GM12878 (cell line): Measurements from ENCODE around the gene DZIP1L. TPM values are rescaled to one million over a fixed set of nuclear protein-coding genes. Genes with fewer than 3 reads are reported as not detected.

Experiments used
- ATAC-seq: fragments of 200-7000 bp; cut with Tn5 transposase; 3 replicates; pipeline ENCODE4 v1.9.1; 2020; ENCODE audit warnings: mild to moderate bottlenecking, moderate library complexity
- BruUV-seq: library from RNA; stranded (reverse); fragments of 400-500 nt; replicated peaks from 2 replicates; lab custom pipeline; 2021; lab: Mats Ljungman, UMichigan
- CTCF ChIA-PET: fragments of 300-600 bp; sonication (Branson Sonifier 250); formaldehyde crosslinking; extraction: SDS; loops from one replicate; lab custom pipeline; 2021; ENCODE audit warnings: inconsistent platforms; lab: Yijun Ruan, JAX
- POLR2A ChIA-PET: fragments of 350-600 bp; formaldehyde crosslinking; extraction: SDS; loops from one replicate; lab custom pipeline; 2021; ENCODE audit warnings: inconsistent platforms; lab: Charles Lee
- RAD21 ChIA-PET: fragments of 300-600 bp; sonication (Branson Sonifier 250); formaldehyde crosslinking; loops from one replicate; lab custom pipeline; 2023; ENCODE audit warnings: antibody characterized with exemption; ENCODE audit not compliant: unreplicated experiment; lab: Charles Lee
- SMC1A ChIA-PET: fragments of 300-600 bp; sonication (Branson Sonifier 250); formaldehyde crosslinking; loops from one replicate; lab custom pipeline; 2023; ENCODE audit not compliant: unreplicated experiment, uncharacterized antibody; lab: Charles Lee
- DNase-seq: peaks from one replicate; pipeline ENCODE4 v3.0.0-alpha.2; 2011; ENCODE audit warnings: low read depth, low spot score
- FAIRE-seq: peaks from 3 replicates; lab custom pipeline; 2011; peaks lifted over from hg19 to GRCh38; lab: Jason Lieb, UNC
- H2AFZ ChIP-seq: 2 replicates; pipeline ENCODE4 v1.6.0; 2011; ENCODE audit warnings: low read depth, low read length, control low read depth; ENCODE audit not compliant: control insufficient read depth
- H3K27ac ChIP-seq: 2 replicates; pipeline ENCODE4 v1.5.1; 2011; ENCODE audit warnings: control low read depth; ENCODE audit not compliant: control insufficient read depth, insufficient read depth
- H3K27me3 ChIP-seq, 2 experiments: replicated peaks in 1 of 2; 2 replicates each; pipeline versions ENCODE4 v1.6.0 to v1.6.1; 2011; ENCODE audit warnings: low read length in 1 of 2; ENCODE audit not compliant: control insufficient read depth in 2 of 2, insufficient read depth in 2 of 2
- H3K36me3 ChIP-seq, 2 experiments: 2 replicates each; pipeline ENCODE4 v1.5.1; 2011; ENCODE audit warnings: low read length in 1 of 2; ENCODE audit not compliant: control insufficient read depth in 2 of 2, insufficient read depth in 2 of 2
- H3K4me1 ChIP-seq: 2 replicates; pipeline ENCODE4 v1.6.1; 2011; ENCODE audit warnings: mild to moderate bottlenecking, low read length, moderate library complexity, mixed read lengths; ENCODE audit not compliant: control insufficient read depth, insufficient read depth
- H3K4me2 ChIP-seq: 2 replicates; pipeline ENCODE4 v1.6.0; 2011; ENCODE audit warnings: control low read depth; ENCODE audit not compliant: control insufficient read depth, insufficient read depth
- H3K4me3 ChIP-seq: fragments of 200-600 bp; sonication (generic); 2 replicates; pipeline ENCODE4 v1.5.1; 2016
- H3K79me2 ChIP-seq: 2 replicates; pipeline ENCODE4 v1.6.0; 2011; ENCODE audit warnings: low read length; ENCODE audit not compliant: control insufficient read depth, insufficient read depth
- H3K9ac ChIP-seq: 2 replicates; pipeline ENCODE4 v1.8.0; 2011; ENCODE audit warnings: low read length, control low read depth, mixed read lengths; ENCODE audit not compliant: control insufficient read depth, insufficient read depth
- H3K9me3 ChIP-seq: replicated peaks from 3 replicates; pipeline ENCODE4 v1.5.1; 2011; ENCODE audit warnings: mild to moderate bottlenecking, low read length; ENCODE audit not compliant: control insufficient read depth, insufficient read depth
- H4K20me1 ChIP-seq: 2 replicates; pipeline ENCODE4 v1.6.0; 2011; ENCODE audit not compliant: control insufficient read depth, insufficient read depth
- CHD2 ChIP-seq: IDR thresholded peaks from 2 replicates; pipeline ENCODE4 v1.6.1; 2011; ENCODE audit warnings: low read depth, low read length, improper control_type of control experiment, borderline replicate concordance
- ESRRA ChIP-seq: IDR thresholded peaks from 2 replicates; pipeline ENCODE4 v1.6.1; 2012; ENCODE audit warnings: mild to moderate bottlenecking, low read length, improper control_type of control experiment
- EZH2 ChIP-seq: IDR thresholded peaks from 2 replicates; pipeline ENCODE4 v1.6.1; 2012; ENCODE audit warnings: low read depth, mild to moderate bottlenecking, control low read depth, inconsistent platforms, low read length, borderline replicate concordance; ENCODE audit not compliant: control insufficient read depth
- IRF4 ChIP-seq: IDR thresholded peaks from 2 replicates; pipeline ENCODE4 v1.6.1; 2011; ENCODE audit warnings: low read depth, low read length
- MEF2B ChIP-seq: fragments of 450-650 bp; IDR thresholded peaks from 2 replicates; pipeline ENCODE4 v1.6.1; 2018; ENCODE audit warnings: mild to moderate bottlenecking, moderate library complexity; ENCODE audit not compliant: partially characterized antibody, poor library complexity, severe bottlenecking
- NFIC ChIP-seq: IDR thresholded peaks from 2 replicates; pipeline ENCODE4 v1.6.1; 2012; ENCODE audit warnings: low read depth, mild to moderate bottlenecking, inconsistent platforms, low read length, moderate library complexity
- NFYA ChIP-seq: IDR thresholded peaks from 2 replicates; pipeline ENCODE4 v1.6.1; 2011; ENCODE audit warnings: low read depth, mild to moderate bottlenecking, low read length, improper control_type of control experiment, borderline replicate concordance
- RB1 ChIP-seq: fragments of 450-650 bp; formaldehyde crosslinking; IDR thresholded peaks from 2 replicates; pipeline ENCODE4 v1.6.1; 2017; ENCODE audit warnings: mild to moderate bottlenecking, borderline replicate concordance
- SIN3A ChIP-seq: IDR thresholded peaks from 2 replicates; pipeline ENCODE4 v1.6.1; 2012; ENCODE audit warnings: low read depth, low read length, improper control_type of control experiment
- WGBS: methylation state at CpG from one replicate; pipeline ENCODE4 v1.1.6; 2016; ENCODE audit warnings: low lambda C conversion rate; ENCODE audit not compliant: insufficient replicate concordance, insufficient coverage; ENCODE audit errors: missing lambda C conversion rate; 5-methylcytosine and 5-hydroxymethylcytosine counted together
- in situ Hi-C: fragments of 300-500 bp; cut with MboI; formaldehyde crosslinking; loops from 9 replicates; pipeline ENCODE4 v1.14.3; 2018; ENCODE audit warnings: mixed read lengths
- intact Hi-C: fragments of 100-400 bp; cut with micrococcal nuclease; formaldehyde crosslinking; loops from one replicate; pipeline ENCODE4 v1.14.2; 2022; ENCODE audit not compliant: unreplicated experiment
- polyA plus RNA-seq, 11 experiments: library from polyadenylated mRNA; depleted of rRNA in 4 of 11; unstranded in 6 of 11; stranded (reverse) in 5 of 11; fragments of >200 nt; fragmentation: Nextera tagmentation in 4 of 11; fragmentation: Illumina TruSeq in 1 of 11; extraction: Ambion mirVana in 4 of 11; extraction: Trizol in 1 of 11; gene quantifications; 1 replicate in 1 of 11; 2 replicates in 10 of 11; pipeline versions ENCODE4 v1.2.1 to v1.2.3, GENCODE V29; 2011 to 2016; ENCODE audit warnings: inconsistent platforms in 2 of 11, missing spikeins in 2 of 11, low read depth in 1 of 11
- total RNA-seq, 4 experiments: library from RNA; depleted of rRNA in 3 of 4; stranded (reverse); fragments of >200 nt in 3 of 4; fragmentation: Illumina TruSeq in 1 of 4; extraction: Trizol in 1 of 4; gene quantifications; 2 replicates each; pipeline versions ENCODE4 v1.2.1 to v1.2.3, GENCODE V29; 2013 to 2021

Gene DZIP1L
- total and polyA plus RNA-seq, 10 of the 15 experiments (the other 5 are each of a cell fraction or from before 2014, with no cell fraction given), result not detected

- TF ChIP-seq CHD2 (no peak), NFYA (no peak), MEF2B (no peak), IRF4 (no peak)
- Histone ChIP-seq H2AFZ (no peak overlapping the region), H3K4me1 (no peaks in the 10 kb centered on the region), H3K36me3 (no peaks in the 10 kb centered on the region), H3K4me3 (no peak overlapping the region), H3K27me3 (no peaks in the 10 kb centered on the region; a peak in 1 of 4 replicates), H3K9ac (no peak overlapping the region), H3K79me2 (no peaks in the 10 kb centered on the region), H3K27ac (no peak overlapping the region), H3K4me2 (no peak overlapping the region), H4K20me1 (no peaks in the 10 kb centered on the region), H3K9me3 (no peaks in the 10 kb centered on the region)
- DNase-seq, result no peak
- ChIA-PET CTCF (interaction anchor here (1.1 kb wide), 1 partner anchor 55 kb away, joined by 3 read pairs; no protein-coding TSS in a partner anchor), RAD21 (no interaction called here), SMC1A (no interaction called here), POLR2A (interaction anchor here (0.5 kb wide), 1 partner anchor 58 kb away, joined by 9 read pairs; no protein-coding TSS in a partner anchor)
- WGBS, result 23% methylated on average over 6 of the region's 6 CpGs
- FAIRE-seq, result no peak
- intact Hi-C loops, result no loop called here
- ATAC-seq, result no peak
- in situ Hi-C loops, result no loop called here
- BruUV-seq, result no TSS peak
Measured at GRCh38 chr3:138124188-138124587, 8.8 kb upstream of the DZIP1L start.

- H3K9ac ChIP-seq, result no peak overlapping the region
- no peaks in the 10 kb centered on the region for H3K9me3 ChIP-seq
- intact Hi-C loops (loop anchor here (1.0 kb wide), 1 partner anchor 51 kb away; no protein-coding TSS in a partner anchor), in situ Hi-C loops (loop anchor here (5.0 kb wide), 1 partner anchor 52 kb away; no protein-coding TSS in a partner anchor)
- FAIRE-seq (no peak), ATAC-seq (no peak), DNase-seq (no peak)
- no peaks in the 10 kb centered on the region for H4K20me1 ChIP-seq
- TF ChIP-seq NFIC (no peak), ESRRA (no peak), SIN3A (no peak), RB1 (no peak), CHD2 (no peak), EZH2 (no peak)
- peaks cover 2 to 5% of the 10 kb centered on the region in 2 experiments; a peak in 3 of 4 replicates for H3K27me3 ChIP-seq
- no peak overlapping the region for H3K27ac ChIP-seq
- H3K4me3 ChIP-seq, result no peak overlapping the region
- H3K4me1 ChIP-seq, result no peaks in the 10 kb centered on the region
- CTCF ChIA-PET, result interaction anchor here (0.6 to 2.8 kb wide), 12 partner anchors 11 to 1014 kb away, joined by 3 to 28 read pairs (median 4); partner anchors contain the start of gene A4GNT
- no peak overlapping the region for H3K4me2 ChIP-seq
- SMC1A ChIA-PET, result interaction anchor here (0.7 to 3.8 kb wide), 4 partner anchors 46 to 1015 kb away, joined by 3 to 45 read pairs (median 5); no protein-coding TSS in a partner anchor
- RAD21 ChIA-PET, result interaction anchor here (1.5 to 2.5 kb wide), 3 partner anchors 45 to 50 kb away, joined by 3 to 11 read pairs (median 4); no protein-coding TSS in a partner anchor
- 27% methylated on average over 4 of the region's 4 CpGs for WGBS
- H3K36me3 ChIP-seq, result no peaks in the 10 kb centered on the region
- no TSS peak for BruUV-seq
- POLR2A ChIA-PET, result interaction anchor here (0.6 kb wide), 1 partner anchor 930 kb away, joined by 4 read pairs; no protein-coding TSS in a partner anchor
- H3K79me2 ChIP-seq, result no peaks in the 10 kb centered on the region
- no peak overlapping the region for H2AFZ ChIP-seq
Measured at GRCh38 chr3:138119423-138119766, 4.0 kb upstream of the DZIP1L start.
